ENCODE measurements around the gene PLPP3.

DNA sequence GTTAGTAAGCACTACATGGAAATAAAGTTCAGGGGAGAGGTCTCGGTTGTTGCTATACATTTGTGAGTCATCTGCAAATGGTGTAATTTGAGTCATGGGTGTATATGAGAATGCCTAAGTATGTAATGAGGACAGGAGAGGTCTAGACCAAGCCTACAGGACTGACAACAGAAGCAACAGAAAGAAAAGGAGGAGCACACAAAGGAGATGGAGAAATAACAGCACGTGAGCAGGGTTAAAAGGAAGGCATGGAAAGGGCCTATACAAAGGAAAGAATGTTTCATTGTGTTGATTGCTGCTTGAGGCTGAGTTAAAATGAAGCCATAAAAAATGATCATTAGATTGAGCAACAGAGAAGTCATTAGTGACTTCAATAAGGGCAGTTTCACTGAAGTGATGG lies 37.8 kb upstream of the PLPP3 start:
- TF ChIP-seq, protein P1, sequence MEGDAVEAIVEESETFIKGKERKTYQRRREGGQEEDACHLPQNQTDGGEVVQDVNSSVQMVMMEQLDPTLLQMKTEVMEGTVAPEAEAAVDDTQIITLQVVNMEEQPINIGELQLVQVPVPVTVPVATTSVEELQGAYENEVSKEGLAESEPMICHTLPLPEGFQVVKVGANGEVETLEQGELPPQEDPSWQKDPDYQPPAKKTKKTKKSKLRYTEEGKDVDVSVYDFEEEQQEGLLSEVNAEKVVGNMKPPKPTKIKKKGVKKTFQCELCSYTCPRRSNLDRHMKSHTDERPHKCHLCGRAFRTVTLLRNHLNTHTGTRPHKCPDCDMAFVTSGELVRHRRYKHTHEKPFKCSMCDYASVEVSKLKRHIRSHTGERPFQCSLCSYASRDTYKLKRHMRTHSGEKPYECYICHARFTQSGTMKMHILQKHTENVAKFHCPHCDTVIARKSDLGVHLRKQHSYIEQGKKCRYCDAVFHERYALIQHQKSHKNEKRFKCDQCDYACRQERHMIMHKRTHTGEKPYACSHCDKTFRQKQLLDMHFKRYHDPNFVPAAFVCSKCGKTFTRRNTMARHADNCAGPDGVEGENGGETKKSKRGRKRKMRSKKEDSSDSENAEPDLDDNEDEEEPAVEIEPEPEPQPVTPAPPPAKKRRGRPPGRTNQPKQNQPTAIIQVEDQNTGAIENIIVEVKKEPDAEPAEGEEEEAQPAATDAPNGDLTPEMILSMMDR (IDR thresholded peaks at IDR 0.05; ENCODE audit: poor library complexity), result no peak
- TF ChIP-seq EZH2phosphoT487 (IDR thresholded peaks at IDR 0.05; ENCODE audit: low read depth, severe bottlenecking, unreplicated experiment), result no peak
- TF ChIP-seq EZH2 (IDR thresholded peaks at IDR 0.05; ENCODE audit: borderline replicate concordance), result no peak
